GF-D8 (cell line): ENCODE data around the gene TSPAN14.
"Not testable (repeated sequence)": the region's sequence is repeated elsewhere in the genome, so short reads cannot be mapped to it uniquely, and the experiment has no call there.

Source experiments
- DNase-seq: peaks from one replicate; lab custom pipeline; 2025; lab: John Stamatoyannopoulos, UW

TSPAN14 gene

GRCh38 chr10:80470266-80470665, 16.2 kb downstream of the TSPAN14 start:
- DNase-seq, result no peak

- DNase-seq, result no peak
Measured at GRCh38 chr10:80471001-80471400, 16.9 kb downstream of the TSPAN14 start.

- no peak for DNase-seq
Measured at GRCh38 chr10:80471715-80472233, 17.7 kb downstream of the TSPAN14 start.

- no peak for DNase-seq
Measured at GRCh38 chr10:80472234-80473095, 18.4 kb downstream of the TSPAN14 start.

GRCh38 chr10:80473096-80473657, 19.1 kb downstream of the TSPAN14 start:
- DNase-seq, result no peak

- DNase-seq, result no peak
Measured at GRCh38 chr10:80473692-80474596, 19.8 kb downstream of the TSPAN14 start.

GRCh38 chr10:80474597-80474910, 20.4 kb downstream of the TSPAN14 start:
- DNase-seq, result no peak

- DNase-seq, result no peak
Measured at GRCh38 chr10:80474941-80475340, 20.8 kb downstream of the TSPAN14 start.

- DNase-seq, result not testable (repeated sequence)
Measured at GRCh38 chr10:80475641-80476040, 21.5 kb downstream of the TSPAN14 start.

- no peak for DNase-seq
Measured at GRCh38 chr10:80476685-80477084, 22.6 kb downstream of the TSPAN14 start.

- no peak for DNase-seq
Measured at GRCh38 chr10:80477813-80478212, 23.7 kb downstream of the TSPAN14 start.

GRCh38 chr10:80480373-80480772, 26.3 kb downstream of the TSPAN14 start:
- DNase-seq, result not testable (repeated sequence)

GRCh38 chr10:80480852-80481251, 26.7 kb downstream of the TSPAN14 start:
- DNase-seq, result no peak

GRCh38 chr10:80484243-80484642, 30.1 kb downstream of the TSPAN14 start:
- no peak for DNase-seq

GRCh38 chr10:80484676-80485075, 30.6 kb downstream of the TSPAN14 start:
- no peak for DNase-seq

- peak; percentile 53 for DNase-seq
Measured at GRCh38 chr10:80485076-80485945, 31.2 kb downstream of the TSPAN14 start.

- DNase-seq, result peak; percentile 73
Measured at GRCh38 chr10:80485946-80486764, 32.0 kb downstream of the TSPAN14 start.

- no peak for DNase-seq
Measured at GRCh38 chr10:80486785-80487420, 32.8 kb downstream of the TSPAN14 start.

GRCh38 chr10:80487421-80487785, 33.3 kb downstream of the TSPAN14 start:
- no peak for DNase-seq
